AG08396 (cell line): Measurements from ENCODE around the gene RDH16.
"Not testable (repeated sequence)": the region's sequence is repeated elsewhere in the genome, so short reads cannot be mapped to it uniquely, and the experiment has no call there.

Experiments used
- DNase-seq: peaks from one replicate; pipeline ENCODE4 v3.0.0; 2012; ENCODE audit warnings: low spot score, mixed read lengths

Gene RDH16

DNA sequence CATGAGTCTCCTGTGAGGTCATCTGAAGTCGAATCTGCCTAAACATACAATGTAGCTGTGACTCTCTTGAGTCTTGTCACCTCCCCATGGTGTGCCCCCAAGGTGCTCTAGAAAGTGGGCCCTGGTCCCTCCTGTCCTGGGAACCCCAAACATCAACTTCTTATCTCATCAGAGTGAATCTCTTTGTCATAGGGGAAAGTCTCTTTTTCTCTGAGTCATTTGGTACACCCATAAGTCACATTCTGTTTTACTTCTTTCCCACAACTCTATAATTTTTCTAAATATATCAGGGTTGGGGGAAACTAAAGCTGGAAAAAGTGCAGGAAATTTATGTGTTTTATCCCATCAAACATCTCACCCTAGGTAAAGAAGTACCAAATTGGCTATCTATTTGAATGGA lies 36.1 kb downstream of the RDH16 start:
- DNase-seq: no peak

DNA sequence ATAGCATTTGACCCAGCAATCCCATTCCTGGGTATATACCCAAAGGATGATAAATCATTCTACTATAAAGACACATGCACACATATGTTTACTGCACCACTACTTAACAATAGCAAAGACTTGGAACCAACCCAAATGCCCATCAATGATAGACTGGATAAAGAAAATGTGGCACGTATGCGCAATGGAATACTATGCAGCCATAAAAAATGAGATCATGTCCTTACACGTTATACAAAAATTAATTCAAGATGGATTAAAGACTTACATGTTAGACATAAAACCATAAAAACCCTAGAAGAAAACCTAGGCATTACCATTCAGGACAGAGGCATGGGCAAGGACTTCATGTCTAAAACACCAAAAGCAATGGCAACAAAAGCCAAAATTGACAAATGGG lies 39.3 kb downstream of the RDH16 start:
- not testable (repeated sequence) for DNase-seq

DNA sequence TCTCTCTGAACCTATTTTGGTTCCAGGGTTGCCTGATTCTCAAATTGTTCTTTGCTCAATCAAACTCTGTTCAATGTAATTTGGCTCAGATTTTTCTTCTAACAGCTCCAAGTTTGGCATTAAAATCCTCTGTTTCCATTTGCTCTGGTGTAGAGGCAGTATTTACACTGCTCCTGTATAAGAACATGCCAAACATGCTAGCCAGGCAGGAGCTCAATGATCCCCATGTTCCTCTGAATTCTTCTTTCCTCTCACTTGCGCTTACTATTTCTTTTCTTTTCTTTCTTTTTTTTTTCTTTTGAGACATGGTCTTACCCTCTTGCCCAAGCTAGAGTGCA lies 40.4 kb downstream of the RDH16 start:
- no peak for DNase-seq

DNA sequence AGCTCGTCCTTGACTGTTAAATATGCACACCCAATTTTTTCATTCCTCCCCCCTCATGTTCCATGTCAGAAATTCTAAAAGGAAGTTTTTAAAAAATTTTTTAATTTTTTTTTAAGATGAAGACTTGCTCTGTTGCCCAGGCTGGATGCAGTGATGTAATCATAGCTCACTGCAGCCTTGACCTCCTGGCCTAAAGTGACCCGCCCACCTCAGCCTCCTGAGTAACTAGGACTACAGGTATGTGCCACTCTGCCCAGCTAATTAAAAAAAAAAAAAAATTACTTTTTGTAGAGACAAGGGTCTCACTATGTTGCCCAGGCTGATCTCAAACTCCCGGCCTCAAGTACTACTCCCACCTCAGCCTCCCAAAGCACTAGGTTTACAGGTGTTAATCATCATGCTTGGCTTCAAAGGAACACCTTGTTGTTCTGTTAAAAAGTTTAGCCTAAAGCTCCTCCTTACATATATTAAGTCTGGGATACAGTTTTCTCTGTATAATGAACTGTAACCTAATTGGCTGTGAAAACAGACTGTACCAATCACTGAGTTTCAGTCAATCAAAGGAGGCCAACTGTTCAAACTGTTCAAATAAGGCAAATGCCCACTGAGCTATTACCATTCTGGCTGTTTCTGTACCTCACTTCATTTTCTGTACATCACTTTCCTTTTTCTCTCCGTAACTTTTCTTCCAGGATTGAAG lies 41.0 kb downstream of the RDH16 start:
- no peak for DNase-seq

DNA sequence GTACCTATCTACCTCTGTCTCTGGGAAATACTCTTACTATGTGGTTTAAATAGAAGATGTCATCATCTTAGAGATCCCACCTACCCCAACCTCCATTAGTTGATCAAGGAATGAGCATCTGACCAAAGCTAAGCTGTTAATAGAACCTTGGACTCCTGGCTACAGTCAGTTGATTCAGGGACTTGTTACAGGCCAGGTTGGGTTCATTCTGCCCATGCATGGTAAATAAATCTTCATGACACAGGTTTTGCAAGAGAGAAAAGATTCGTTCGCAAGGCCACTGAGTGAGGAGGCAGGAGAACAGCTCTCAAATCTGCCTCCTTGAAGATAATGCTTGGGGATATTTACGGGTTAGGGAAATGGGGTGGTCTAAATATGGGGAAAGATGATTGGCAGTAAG lies 42.7 kb downstream of the RDH16 start:
- DNase-seq: no peak

DNA sequence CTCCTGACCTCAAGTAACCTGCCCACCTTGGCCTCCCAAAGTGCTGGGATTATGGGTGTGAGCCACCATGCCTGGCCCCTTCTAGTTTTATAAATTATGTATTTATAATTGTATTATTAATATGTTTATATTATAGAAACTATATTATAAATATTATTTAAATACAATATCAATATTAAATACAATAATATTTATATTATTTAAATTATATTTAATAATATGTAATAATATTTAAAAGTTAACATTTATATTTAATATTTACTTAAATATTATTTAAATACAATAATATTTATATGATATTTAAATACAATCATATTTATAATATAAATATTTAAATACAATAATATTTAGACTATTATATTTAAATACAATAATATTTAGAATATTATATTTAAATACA lies 43.2 kb downstream of the RDH16 start:
- no peak for DNase-seq

DNA sequence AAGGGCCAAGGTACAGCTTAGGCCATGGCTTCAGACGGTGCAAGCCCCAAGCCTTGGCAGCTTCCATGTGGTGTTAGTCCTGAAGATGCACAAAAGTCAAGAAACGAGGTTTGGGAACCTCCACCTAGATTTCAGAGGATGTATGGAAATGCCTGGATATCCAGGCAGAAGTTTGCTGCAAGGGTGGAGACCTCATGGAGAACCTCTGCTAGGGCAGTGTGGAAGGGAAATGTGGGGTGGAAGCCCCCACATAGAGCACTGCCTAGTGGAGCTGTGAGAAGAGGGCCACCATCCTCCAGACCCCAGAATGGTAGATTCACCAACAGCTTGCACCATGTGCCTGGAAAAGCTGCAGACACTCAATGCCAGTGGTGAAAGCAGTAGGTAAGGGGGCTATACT lies 48.0 kb downstream of the RDH16 start:
- DNase-seq: not testable (repeated sequence)

DNA sequence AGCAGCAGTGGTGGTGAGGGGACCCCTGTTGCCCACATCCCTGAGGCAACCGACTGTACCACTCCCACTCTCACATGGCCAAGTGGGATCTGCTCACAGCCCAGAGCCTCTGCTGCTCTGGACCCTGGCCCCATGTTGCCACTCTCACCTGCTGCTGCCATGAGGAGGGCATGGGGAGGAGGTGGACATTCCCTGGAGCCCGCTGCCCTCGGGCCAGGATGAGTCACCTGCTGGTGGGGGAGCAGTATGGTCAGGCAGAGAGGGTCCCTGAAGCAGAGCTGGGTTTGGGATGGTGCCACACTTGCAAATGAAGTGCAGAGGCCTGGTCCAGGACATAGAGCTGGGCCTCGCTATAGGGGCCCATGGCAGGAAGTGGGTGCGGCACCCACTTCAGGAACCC lies 49.3 kb downstream of the RDH16 start:
- no peak for DNase-seq

DNA sequence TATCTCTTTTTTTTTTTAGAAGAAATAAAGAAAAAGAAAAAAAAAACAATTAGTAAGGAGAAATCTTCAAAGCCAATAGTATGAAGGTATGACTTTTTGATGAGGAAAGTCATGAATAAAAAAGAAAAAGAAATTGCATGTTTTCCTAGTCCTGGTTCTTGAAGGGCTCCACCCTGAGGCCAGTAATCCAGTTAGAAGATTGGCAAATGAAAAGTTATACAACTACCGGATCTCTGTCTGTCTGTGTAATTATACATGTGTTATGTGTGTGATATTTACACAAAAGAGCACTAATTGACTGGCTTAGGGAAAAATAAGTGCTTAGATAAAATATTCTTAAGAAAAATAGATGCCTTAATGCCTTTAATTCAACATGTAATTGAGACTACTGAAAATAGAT lies 51.6 kb downstream of the RDH16 start:
- no peak for DNase-seq

DNA sequence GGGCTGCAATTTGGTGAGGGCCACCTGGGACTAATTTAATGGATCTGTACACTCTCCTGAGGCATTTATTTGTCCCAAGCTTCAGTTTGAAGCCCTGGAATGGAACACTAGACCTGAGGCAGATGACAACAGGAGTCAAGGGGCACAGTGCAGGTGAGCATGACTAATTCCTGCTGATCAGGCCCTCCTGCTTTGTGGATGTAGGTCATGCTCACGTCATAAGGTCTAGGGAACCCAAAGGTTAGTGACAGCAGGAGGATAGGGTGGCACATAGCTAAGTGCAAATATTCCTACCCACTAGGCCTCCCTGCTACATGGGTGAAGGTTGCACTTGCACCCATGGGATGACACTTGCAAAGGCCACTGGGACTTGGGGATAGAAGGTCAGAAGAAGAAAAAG lies 54.0 kb downstream of the RDH16 start:
- DNase-seq: no peak
